Left ventricle myocardium inferior (tissue), 1 donor: ENCODE measurements around the gene PSG4. TPM values are rescaled to one million over a fixed set of nuclear protein-coding genes. Genes with fewer than 3 reads are reported as not detected.
"Not testable (repeated sequence)": the region's sequence is repeated elsewhere in the genome, so short reads cannot be mapped to it uniquely, and the experiment has no call there.

Experiments
- DNase-seq: peaks from one replicate; pipeline ENCODE4 v3.0.0-alpha.2; 2020
- H3K27ac ChIP-seq: fragments of 200-600 bp; replicated peaks from 2 replicates; pipeline ENCODE4 v1.8.0; 2021
- H3K27me3 ChIP-seq: fragments of 200-600 bp; 2 replicates; pipeline ENCODE4 v1.8.0; 2021; ENCODE audit warnings: low read depth
- H3K36me3 ChIP-seq: fragments of 200-600 bp; 2 replicates; pipeline ENCODE4 v1.8.0; 2021
- H3K4me1 ChIP-seq: fragments of 200-600 bp; 2 replicates; pipeline ENCODE4 v1.8.0; 2021
- H3K4me3 ChIP-seq: fragments of 200-600 bp; 2 replicates; pipeline ENCODE4 v1.8.0; 2021; ENCODE audit warnings: mild to moderate bottlenecking, moderate library complexity
- H3K9me3 ChIP-seq: fragments of 200-600 bp; replicated peaks from 2 replicates; pipeline ENCODE4 v1.8.0; 2021
- CTCF ChIP-seq: fragments of 200-600 bp; IDR thresholded peaks from 2 replicates; pipeline ENCODE4 v1.8.0; 2021; ENCODE audit warnings: antibody characterized with exemption, mild to moderate bottlenecking, borderline replicate concordance
- intact Hi-C: fragments of 100-400 bp; cut with micrococcal nuclease; formaldehyde crosslinking; loops from one replicate; pipeline ENCODE4 v1.11.0; 2022
- total RNA-seq: library from RNA; stranded (reverse); fragmentation: NEBNext Ultra II Directional; extraction: Animal tissue kit (Norgen Biotek cat#: 25700); gene quantifications from one replicate; pipeline ENCODE4 v1.2.1, GENCODE V29; 2021
- donor health status: DM: no; HTN: yes; CAD: no; lungs with severe emphysema.

Gene PSG4
- total RNA-seq, 1 donor from 2014 or later: not detected

- intact Hi-C loops: no loop called here
- no peak for TF ChIP-seq CTCF
- H3K9me3 ChIP-seq: peaks cover 34% of the 10 kb centered on the region
- H3K4me3 ChIP-seq: no peak overlapping the region
- peaks cover 3% of the 10 kb centered on the region for H3K27me3 ChIP-seq
- H3K36me3 ChIP-seq: no peaks in the 10 kb centered on the region
- H3K4me1 ChIP-seq: no peaks in the 10 kb centered on the region
- H3K27ac ChIP-seq: no peak overlapping the region
- no peak for DNase-seq
These were observed 19.4 kb upstream of the PSG4 start for GRCh38 chr19:43224855-43225253.

GRCh38 chr19:43224201-43224854, 18.9 kb upstream of the PSG4 start:
- H3K9me3 ChIP-seq: peaks cover 29% of the 10 kb centered on the region
- DNase-seq, H3K27me3 ChIP-seq, H3K4me3 ChIP-seq, H3K4me1 ChIP-seq, H3K27ac ChIP-seq, intact Hi-C loops, H3K36me3 ChIP-seq: not testable (repeated sequence)

GRCh38 chr19:43221891-43222290, 16.5 kb upstream of the PSG4 start:
- H3K27me3 ChIP-seq, H3K27ac ChIP-seq, intact Hi-C loops, H3K4me3 ChIP-seq, H3K4me1 ChIP-seq, DNase-seq, H3K9me3 ChIP-seq, H3K36me3 ChIP-seq: not testable (repeated sequence)

GRCh38 chr19:43219136-43219535, 13.7 kb upstream of the PSG4 start:
- H3K27ac ChIP-seq, H3K4me3 ChIP-seq, H3K27me3 ChIP-seq, H3K4me1 ChIP-seq, intact Hi-C loops, DNase-seq, H3K36me3 ChIP-seq, H3K9me3 ChIP-seq: not testable (repeated sequence)

- intact Hi-C loops, H3K27ac ChIP-seq, DNase-seq, H3K4me1 ChIP-seq, H3K36me3 ChIP-seq, H3K27me3 ChIP-seq, H3K9me3 ChIP-seq, H3K4me3 ChIP-seq: not testable (repeated sequence)
These were observed 10.4 kb upstream of the PSG4 start for GRCh38 chr19:43215881-43216280.

- intact Hi-C loops: no loop called here
- no peak for TF ChIP-seq CTCF
- H3K27me3 ChIP-seq: peaks cover 14% of the 10 kb centered on the region
- H3K4me1 ChIP-seq: no peaks in the 10 kb centered on the region
- no peaks in the 10 kb centered on the region for H3K36me3 ChIP-seq
- H3K9me3 ChIP-seq: no peaks in the 10 kb centered on the region
- no peak for DNase-seq
- no peak overlapping the region for H3K27ac ChIP-seq
- no peak overlapping the region for H3K4me3 ChIP-seq
These were observed 2.6 kb upstream of the PSG4 start for GRCh38 chr19:43207991-43208390.

- H3K27me3 ChIP-seq: peaks cover 14% of the 10 kb centered on the region
- DNase-seq, H3K4me1 ChIP-seq, H3K4me3 ChIP-seq, H3K9me3 ChIP-seq, H3K36me3 ChIP-seq, H3K27ac ChIP-seq, intact Hi-C loops: not testable (repeated sequence)
- TF ChIP-seq CTCF: peak; percentile 32
These were observed 1.7 kb upstream of the PSG4 start for GRCh38 chr19:43207174-43207573.

- H3K4me1 ChIP-seq, intact Hi-C loops, H3K36me3 ChIP-seq, H3K27ac ChIP-seq, DNase-seq, H3K4me3 ChIP-seq, H3K9me3 ChIP-seq: not testable (repeated sequence)
- peaks cover 10% of the 10 kb centered on the region for H3K27me3 ChIP-seq
These were observed 1.8 kb downstream of the PSG4 start for GRCh38 chr19:43203611-43204010.

GRCh38 chr19:43201891-43202290, 3.5 kb downstream of the PSG4 start:
- H3K4me1 ChIP-seq, H3K36me3 ChIP-seq, H3K27me3 ChIP-seq, H3K27ac ChIP-seq, intact Hi-C loops, DNase-seq, H3K4me3 ChIP-seq, H3K9me3 ChIP-seq: not testable (repeated sequence)

- H3K4me3 ChIP-seq, H3K4me1 ChIP-seq, H3K27ac ChIP-seq, H3K36me3 ChIP-seq, DNase-seq, H3K9me3 ChIP-seq, intact Hi-C loops, H3K27me3 ChIP-seq: not testable (repeated sequence)
These were observed 4.1 kb downstream of the PSG4 start for GRCh38 chr19:43201337-43201801.
